OCI-LY7 (cell line): ENCODE measurements around the gene CAPN8. TPM values are rescaled to one million over a fixed set of nuclear protein-coding genes. Genes with fewer than 3 reads are reported as not detected.

Experiments
- BruUV-seq: library from RNA; stranded (reverse); fragments of 400-500 nt; replicated peaks from 2 replicates; lab custom pipeline; 2021; lab: Mats Ljungman, UMichigan
- CTCF ChIA-PET: fragments of 300-600 bp; sonication (Branson Sonifier 250); formaldehyde crosslinking; loops from one replicate; lab custom pipeline; 2022; ENCODE audit warnings: antibody characterized with exemption; ENCODE audit not compliant: unreplicated experiment; lab: Charles Lee
- POLR2A ChIA-PET: fragments of 300-600 bp; sonication (Branson Sonifier 250); formaldehyde crosslinking; loops from one replicate; lab custom pipeline; 2022; ENCODE audit warnings: antibody characterized with exemption; lab: Charles Lee
- DNase-seq: peaks from one replicate; pipeline ENCODE4 v3.0.0-alpha.2; 2015; ENCODE audit warnings: low spot score
- H2AFZ ChIP-seq: fragments of 200-600 bp; sonication (generic), shearing (Covaris generic); 2 replicates; pipeline ENCODE4 v1.6.1; 2014; ENCODE audit warnings: mild to moderate bottlenecking, antibody characterized with exemption, low read length, moderate library complexity
- H3K27ac ChIP-seq: fragments of 200-600 bp; sonication (generic); 2 replicates; pipeline ENCODE4 v1.5.1; 2014; ENCODE audit warnings: mixed run types, low read depth, mild to moderate bottlenecking, moderate library complexity, low read length, inconsistent platforms; ENCODE audit not compliant: poor library complexity, severe bottlenecking
- H3K36me3 ChIP-seq: fragments of 200-600 bp; sonication (generic); 2 replicates; pipeline ENCODE4 v1.6.1; 2014; ENCODE audit warnings: mild to moderate bottlenecking, antibody characterized with exemption, low read length, moderate library complexity, mixed read lengths; ENCODE audit not compliant: insufficient read depth
- H3K4me1 ChIP-seq: fragments of 200-600 bp; sonication (generic); 2 replicates; pipeline ENCODE4 v1.5.1; 2014; ENCODE audit warnings: mild to moderate bottlenecking, low read length; ENCODE audit not compliant: insufficient read depth, poor library complexity, severe bottlenecking
- H3K4me2 ChIP-seq: fragments of 200-600 bp; sonication (generic); 2 replicates; pipeline ENCODE4 v1.6.1; 2014; ENCODE audit warnings: mild to moderate bottlenecking, low read length
- H3K4me3 ChIP-seq: fragments of 200-600 bp; sonication (generic); 2 replicates; pipeline ENCODE4 v1.5.1; 2014; ENCODE audit warnings: mild to moderate bottlenecking, low read depth, low read length; ENCODE audit not compliant: poor library complexity, severe bottlenecking
- H3K79me2 ChIP-seq: fragments of 200-600 bp; sonication (generic); 2 replicates; pipeline ENCODE4 v1.6.1; 2016; ENCODE audit warnings: low read depth, mild to moderate bottlenecking, low read length, moderate library complexity, mixed read lengths; ENCODE audit not compliant: insufficient read depth
- H3K9me2 ChIP-seq: fragments of 200-600 bp; sonication (generic); 2 replicates; pipeline ENCODE4 v1.6.1; 2016; ENCODE audit warnings: mild to moderate bottlenecking, low read length, mixed read lengths; ENCODE audit not compliant: insufficient read depth
- H3K9me3 ChIP-seq: fragments of 200-600 bp; sonication (generic); 2 replicates; pipeline ENCODE4 v1.6.1; 2014; ENCODE audit warnings: mild to moderate bottlenecking, mixed run types, low read length, mixed read lengths
- H4K20me1 ChIP-seq: fragments of 200-600 bp; sonication (generic); 2 replicates; pipeline ENCODE4 v1.6.1; 2014; ENCODE audit warnings: mild to moderate bottlenecking, antibody characterized with exemption, low read length, moderate library complexity, mixed read lengths; ENCODE audit not compliant: insufficient read depth
- CTCF ChIP-seq: fragments of 200-600 bp; sonication (generic); conservative IDR thresholded peaks from 2 replicates; pipeline ENCODE4 v1.5.1; 2014; ENCODE audit warnings: mild to moderate bottlenecking, antibody characterized with exemption, low read length, moderate library complexity, mixed read lengths
- EZH2phosphoT487 ChIP-seq: fragments of 200-600 bp; sonication (generic); IDR thresholded peaks from 2 replicates; pipeline ENCODE4 v1.6.1; 2018; ENCODE audit warnings: low read depth, borderline replicate concordance, mild to moderate bottlenecking, mixed run types, antibody characterized with exemption, low read length, moderate library complexity, mixed read lengths
- intact Hi-C: fragments of 100-400 bp; cut with micrococcal nuclease; formaldehyde crosslinking; loops from one replicate; pipeline ENCODE4 v1.10.0; 2022; ENCODE audit not compliant: unreplicated experiment
- total RNA-seq, 2 experiments: library from RNA; depleted of rRNA in 1 of 2; stranded (reverse); fragments of >200 nt in 1 of 2; shearing (Covaris generic) in 1 of 2; gene quantifications; 2 replicates each; pipeline ENCODE4 v1.2.3, GENCODE V29; 2014 to 2022

The CAPN8 gene
- total RNA-seq, 2 experiments from 2014 or later, result not detected

GRCh38 chr1:223714421-223714724 lies 48.9 kb upstream of the CAPN8 start:
- DNase-seq, result no peak
- H3K79me2 ChIP-seq, result no peaks in the 10 kb centered on the region
- no peak overlapping the region for H2AFZ ChIP-seq
- H3K9me2 ChIP-seq, result no peaks in the 10 kb centered on the region
- H3K4me1 ChIP-seq, result no peaks in the 10 kb centered on the region
- BruUV-seq, result no TSS peak
- ChIA-PET CTCF (no interaction called here), POLR2A (no interaction called here)
- no peak for TF ChIP-seq CTCF
- TF ChIP-seq EZH2phosphoT487, result no peak
- no peak overlapping the region for H3K4me3 ChIP-seq
- H3K4me2 ChIP-seq, result no peak overlapping the region
- H3K36me3 ChIP-seq, result no peaks in the 10 kb centered on the region
- intact Hi-C loops, result no loop called here
- H4K20me1 ChIP-seq, result no peaks in the 10 kb centered on the region
- H3K9me3 ChIP-seq, result no peaks in the 10 kb centered on the region
- no peak overlapping the region for H3K27ac ChIP-seq

- no peaks in the 10 kb centered on the region for H3K79me2 ChIP-seq
- BruUV-seq, result no TSS peak
- H3K9me2 ChIP-seq, result no peaks in the 10 kb centered on the region
- CTCF ChIA-PET, result no interaction called here
- no peak overlapping the region for H3K4me3 ChIP-seq
- DNase-seq, result no peak
- intact Hi-C loops, result no loop called here
- H2AFZ ChIP-seq, result no peak overlapping the region
- H3K27ac ChIP-seq, result no peak overlapping the region
- H3K4me2 ChIP-seq, result no peak overlapping the region
- H4K20me1 ChIP-seq, result no peaks in the 10 kb centered on the region
- POLR2A ChIA-PET, result no interaction called here
- no peak for TF ChIP-seq CTCF
- TF ChIP-seq EZH2phosphoT487, result no peak
- no peaks in the 10 kb centered on the region for H3K4me1 ChIP-seq
- H3K9me3 ChIP-seq, result no peaks in the 10 kb centered on the region
- no peaks in the 10 kb centered on the region for H3K36me3 ChIP-seq
Measured at GRCh38 chr1:223713546-223714420, 48.3 kb upstream of the CAPN8 start.

- TF ChIP-seq CTCF (no peak), EZH2phosphoT487 (no peak)
- CTCF ChIA-PET, result no interaction called here
- Histone ChIP-seq H3K9me2 (no peaks in the 10 kb centered on the region), H3K9me3 (no peaks in the 10 kb centered on the region), H3K79me2 (no peaks in the 10 kb centered on the region), H3K4me1 (no peaks in the 10 kb centered on the region), H3K36me3 (no peaks in the 10 kb centered on the region), H4K20me1 (no peaks in the 10 kb centered on the region), H3K27ac (no peak overlapping the region), H2AFZ (no peak overlapping the region), H3K4me3 (no peak overlapping the region), H3K4me2 (no peak overlapping the region)
- POLR2A ChIA-PET, result no interaction called here
- BruUV-seq, result no TSS peak
- DNase-seq, result no peak
- intact Hi-C loops, result no loop called here
Measured at GRCh38 chr1:223712850-223713474, 47.5 kb upstream of the CAPN8 start.
